Kasumi-1 (cell line): ENCODE results near the gene GPBAR1.
A peak's percentile ranks its signal among the peaks of the same experiment; 100 is the strongest.

Experiments
- DNase-seq, 2 experiments: peaks; one replicate each; lab custom pipeline; 2025; lab: John Stamatoyannopoulos, UW

Gene GPBAR1

GRCh38 chr2:218244665-218245064 is 16.1 kb upstream of the GPBAR1 start:
- DNase-seq = no peak

- DNase-seq = no peak
Observed at GRCh38 chr2:218245214-218245613, 15.6 kb upstream of the GPBAR1 start.

- DNase-seq = no peak
Observed at GRCh38 chr2:218249691-218250090, 11.1 kb upstream of the GPBAR1 start.

- peak; percentile 29 to 41 for DNase-seq
Observed at GRCh38 chr2:218252509-218253231, 8.1 kb upstream of the GPBAR1 start.

- no peak for DNase-seq
Observed at GRCh38 chr2:218253232-218253625, 7.6 kb upstream of the GPBAR1 start.

- no peak for DNase-seq
Observed at GRCh38 chr2:218255446-218255845, 5.4 kb upstream of the GPBAR1 start.

GRCh38 chr2:218256612-218257350 is 4.0 kb upstream of the GPBAR1 start:
- no peak for DNase-seq

GRCh38 chr2:218257390-218257981 is 3.3 kb upstream of the GPBAR1 start:
- peak; percentile 51 to 62 for DNase-seq

- peak; percentile 23 to 38 for DNase-seq
Observed at GRCh38 chr2:218259099-218259961, 1.5 kb upstream of the GPBAR1 start.

GRCh38 chr2:218260166-218260565 is 649 bp upstream of the GPBAR1 start:
- no peak for DNase-seq

GRCh38 chr2:218261423-218262236 is 815 bp downstream of the GPBAR1 start:
- DNase-seq = no peak

GRCh38 chr2:218262237-218262600 is 1.4 kb downstream of the GPBAR1 start:
- no peak for DNase-seq

GRCh38 chr2:218262631-218263586 is 2.1 kb downstream of the GPBAR1 start:
- no peak for DNase-seq

GRCh38 chr2:218263817-218264641 is 3.2 kb downstream of the GPBAR1 start:
- no peak for DNase-seq

GRCh38 chr2:218264773-218265561 is 4.2 kb downstream of the GPBAR1 start:
- DNase-seq = no peak

- no peak for DNase-seq
Observed at GRCh38 chr2:218265626-218266025, 4.8 kb downstream of the GPBAR1 start.

- no peak for DNase-seq
Observed at GRCh38 chr2:218266316-218266979, 5.6 kb downstream of the GPBAR1 start.

- DNase-seq = no peak
Observed at GRCh38 chr2:218267259-218267658, 6.4 kb downstream of the GPBAR1 start.
